Keratinocyte (primary cell): ENCODE measurements around the gene OLIG3. TPM values are rescaled to one million over a fixed set of nuclear protein-coding genes. Genes with fewer than 3 reads are reported as not detected.

ENCODE experiments used
- DNase-seq: peaks from one replicate; pipeline ENCODE4 v3.0.0-alpha.2; 2011; ENCODE audit warnings: low read depth, missing footprints, low spot score
- FAIRE-seq: peaks from 2 replicates; lab custom pipeline; 2011; peaks lifted over from hg19 to GRCh38; lab: Jason Lieb, UNC
- H2AFZ ChIP-seq: 2 replicates; pipeline ENCODE4 v1.6.0; 2012; ENCODE audit warnings: low read length, control low read depth, inconsistent platforms; ENCODE audit not compliant: control insufficient read depth
- H3K27ac ChIP-seq: 2 replicates; pipeline ENCODE4 v1.5.1; 2011; ENCODE audit warnings: low read length; ENCODE audit not compliant: control insufficient read depth, insufficient read depth
- H3K27me3 ChIP-seq: 3 replicates; pipeline ENCODE4 v1.6.0; 2011; ENCODE audit warnings: low read length; ENCODE audit not compliant: control insufficient read depth, insufficient read depth; ENCODE audit errors: extremely low read depth
- H3K36me3 ChIP-seq, 2 experiments: 2 replicates in 1 of 2; 3 replicates in 1 of 2; pipeline ENCODE4 v1.5.1; 2011; ENCODE audit warnings: low read length in 2 of 2, mild to moderate bottlenecking in 1 of 2; ENCODE audit not compliant: control insufficient read depth in 2 of 2, insufficient read depth in 2 of 2; ENCODE audit errors: extremely low read depth in 1 of 2
- H3K4me1 ChIP-seq: 3 replicates; pipeline ENCODE4 v1.5.1; 2011; ENCODE audit warnings: low read length; ENCODE audit not compliant: control insufficient read depth, insufficient read depth; ENCODE audit errors: extremely low read depth
- H3K4me2 ChIP-seq: 3 replicates; pipeline ENCODE4 v1.6.0; 2011; ENCODE audit warnings: low read depth, low read length; ENCODE audit not compliant: control insufficient read depth, insufficient read depth; ENCODE audit errors: extremely low read depth
- H3K4me3 ChIP-seq, 3 experiments: fragments of 200-600 bp in 1 of 3; sonication (generic) in 1 of 3; 2 replicates in 2 of 3; 3 replicates in 1 of 3; pipeline ENCODE4 v1.5.1; 2011 to 2016; ENCODE audit warnings: low read length in 3 of 3, mild to moderate bottlenecking in 3 of 3, control low read depth in 2 of 3, inconsistent platforms in 1 of 3, low read depth in 1 of 3, mixed read lengths in 1 of 3, mixed run types in 1 of 3, moderate library complexity in 1 of 3; ENCODE audit not compliant: control insufficient read depth in 2 of 3, insufficient read depth in 2 of 3; ENCODE audit errors: extremely low read depth in 1 of 3
- H3K79me2 ChIP-seq: 2 replicates; pipeline ENCODE4 v1.6.0; 2012; ENCODE audit warnings: low read length; ENCODE audit not compliant: control insufficient read depth, insufficient read depth
- H3K9ac ChIP-seq: 3 replicates; pipeline ENCODE4 v1.6.0; 2011; ENCODE audit warnings: low read length; ENCODE audit not compliant: control insufficient read depth, insufficient read depth; ENCODE audit errors: extremely low read depth
- H3K9me1 ChIP-seq: 3 replicates; pipeline ENCODE4 v1.6.0; 2011; ENCODE audit warnings: low read length; ENCODE audit not compliant: control insufficient read depth, insufficient read depth; ENCODE audit errors: extremely low read depth
- H3K9me3 ChIP-seq: 2 replicates; pipeline ENCODE4 v1.5.1; 2012; ENCODE audit warnings: low read depth, low read length; ENCODE audit not compliant: control insufficient read depth
- H4K20me1 ChIP-seq: 3 replicates; pipeline ENCODE4 v1.6.0; 2011; ENCODE audit warnings: low read length; ENCODE audit not compliant: control insufficient read depth, insufficient read depth; ENCODE audit errors: extremely low read depth
- EZH2 ChIP-seq: IDR thresholded peaks from one replicate; pipeline ENCODE4 v1.6.1; 2012; ENCODE audit warnings: inconsistent platforms, mild to moderate bottlenecking, low read length, moderate library complexity
- dilution Hi-C: fragments of 300-500 bp; cut with MboI; formaldehyde crosslinking; loops from one replicate; pipeline ENCODE4 v1.7.0; 2020; ENCODE audit warnings: low sequenced_read_pairs; ENCODE audit not compliant: extremely low pct_ligation_motif_present
- polyA plus RNA-seq, 5 experiments: library from polyadenylated mRNA; depleted of rRNA in 3 of 5; stranded (reverse) in 3 of 5; stranded (forward) in 1 of 5; unstranded in 1 of 5; fragments of >200 nt; gene quantifications; 1 replicate in 1 of 5; 2 replicates in 3 of 5; 3 replicates in 1 of 5; pipeline versions ENCODE4 v1.2.1 to v1.2.3, GENCODE V29; 2011 to 2012; ENCODE audit warnings: missing spikeins in 2 of 5, low read depth in 1 of 5, low replicate concordance in 1 of 5
- TF ChIP-seq, protein P1 (sequence below), 3 experiments: IDR thresholded peaks in 1 of 3; conservative IDR thresholded peaks in 1 of 3; optimal IDR thresholded peaks in 1 of 3; 2 replicates in 2 of 3; 3 replicates in 1 of 3; pipeline versions ENCODE3 to v1.5.1; 2011; ENCODE audit warnings: low read length in 3 of 3, mild to moderate bottlenecking in 3 of 3, moderate library complexity in 2 of 3, control low read depth in 1 of 3, inconsistent platforms in 1 of 3; ENCODE audit not compliant: insufficient read depth in 2 of 3; ENCODE audit errors: extremely low read depth in 1 of 3

OLIG3 gene
- polyA plus RNA-seq, 1 donor (not counting 4 experiments of a cell fraction or from before 2014, with no cell fraction given), result not detected

DNA sequence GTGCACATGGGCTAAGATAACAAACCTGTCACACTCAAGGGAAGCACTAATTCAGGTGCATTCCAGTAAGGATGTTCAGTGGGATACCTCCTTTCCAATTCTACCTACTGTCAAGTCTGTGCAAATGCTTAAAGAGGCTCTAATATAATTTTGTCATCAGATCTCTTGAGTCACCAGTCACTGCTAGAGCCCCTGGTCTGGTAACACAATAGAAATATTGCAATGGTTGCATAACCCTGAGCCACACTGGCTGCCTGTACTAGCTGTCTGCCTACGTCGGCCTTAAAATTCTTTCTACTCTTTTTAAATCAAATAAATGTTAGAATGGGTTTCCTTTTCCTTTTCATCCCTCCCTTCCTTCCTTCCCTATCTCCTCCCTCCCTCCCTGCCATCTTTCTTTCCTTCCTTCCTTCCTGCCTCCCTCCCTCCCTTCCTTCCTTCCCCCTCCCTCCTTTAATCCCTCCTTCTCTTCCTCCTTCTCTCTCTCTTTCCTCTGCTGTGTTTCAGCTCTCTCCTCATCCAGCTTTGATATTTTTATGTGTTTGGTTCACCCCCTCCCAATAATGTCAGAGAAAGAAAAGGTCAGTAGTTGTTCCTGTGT, 28.1 kb upstream of the OLIG3 start:
- no peaks in the 10 kb centered on the region for H3K79me2 ChIP-seq
- FAIRE-seq, result no peak
- H3K9me1 ChIP-seq, result no peaks in the 10 kb centered on the region

DNA sequence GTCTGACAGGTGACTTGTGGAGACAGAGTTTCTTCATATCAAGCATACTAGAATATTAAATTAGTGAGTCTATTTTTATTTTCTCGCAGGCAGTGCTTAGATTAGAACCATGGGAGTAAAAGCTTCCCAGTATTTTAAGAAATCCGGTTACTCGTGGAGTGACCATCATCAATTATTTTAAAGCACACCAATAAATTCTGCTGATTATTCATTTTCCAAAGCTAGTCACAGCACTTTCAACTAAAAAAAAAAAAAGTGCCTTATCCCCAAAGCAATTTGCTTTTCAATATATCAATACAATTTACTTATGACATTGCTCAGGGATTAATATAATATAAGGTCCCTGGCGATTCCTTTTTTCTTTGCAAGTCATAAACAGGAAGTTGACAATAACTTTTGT, 26.3 kb upstream of the OLIG3 start:
- H3K36me3 ChIP-seq, result no peaks in the 10 kb centered on the region
- no peaks in the 10 kb centered on the region for H4K20me1 ChIP-seq
- H2AFZ ChIP-seq, result no peak overlapping the region
- dilution Hi-C loops, result no loop called here
- H3K27ac ChIP-seq, result no peak overlapping the region
- H3K27me3 ChIP-seq, result peaks cover 37% of the 10 kb centered on the region
- H3K9ac ChIP-seq, result no peak overlapping the region
- FAIRE-seq (no peak), DNase-seq (no peak)
- no peak for TF ChIP-seq EZH2
- TF ChIP-seq, protein P1, sequence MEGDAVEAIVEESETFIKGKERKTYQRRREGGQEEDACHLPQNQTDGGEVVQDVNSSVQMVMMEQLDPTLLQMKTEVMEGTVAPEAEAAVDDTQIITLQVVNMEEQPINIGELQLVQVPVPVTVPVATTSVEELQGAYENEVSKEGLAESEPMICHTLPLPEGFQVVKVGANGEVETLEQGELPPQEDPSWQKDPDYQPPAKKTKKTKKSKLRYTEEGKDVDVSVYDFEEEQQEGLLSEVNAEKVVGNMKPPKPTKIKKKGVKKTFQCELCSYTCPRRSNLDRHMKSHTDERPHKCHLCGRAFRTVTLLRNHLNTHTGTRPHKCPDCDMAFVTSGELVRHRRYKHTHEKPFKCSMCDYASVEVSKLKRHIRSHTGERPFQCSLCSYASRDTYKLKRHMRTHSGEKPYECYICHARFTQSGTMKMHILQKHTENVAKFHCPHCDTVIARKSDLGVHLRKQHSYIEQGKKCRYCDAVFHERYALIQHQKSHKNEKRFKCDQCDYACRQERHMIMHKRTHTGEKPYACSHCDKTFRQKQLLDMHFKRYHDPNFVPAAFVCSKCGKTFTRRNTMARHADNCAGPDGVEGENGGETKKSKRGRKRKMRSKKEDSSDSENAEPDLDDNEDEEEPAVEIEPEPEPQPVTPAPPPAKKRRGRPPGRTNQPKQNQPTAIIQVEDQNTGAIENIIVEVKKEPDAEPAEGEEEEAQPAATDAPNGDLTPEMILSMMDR (optimal IDR thresholded peaks at IDR 0.05 in 1 of 3, IDR thresholded peaks at IDR 0.05 in 1 of 3, conservative IDR thresholded peaks at IDR 0.05 in 1 of 3; ENCODE audit: extremely low read depth in 1 of 3, insufficient read depth in 2 of 3, low read length in 3 of 3), result no peak
- no peak overlapping the region for H3K4me3 ChIP-seq
- no peaks in the 10 kb centered on the region for H3K79me2 ChIP-seq
- no peaks in the 10 kb centered on the region for H3K4me1 ChIP-seq
- H3K9me3 ChIP-seq, result no peaks in the 10 kb centered on the region
- H3K9me1 ChIP-seq, result no peaks in the 10 kb centered on the region
- H3K4me2 ChIP-seq, result no peak overlapping the region

More for the DNA sequence above, 28.1 kb upstream of the OLIG3 start:
- DNase-seq, result no peak
- peaks cover 19% of the 10 kb centered on the region for H3K27me3 ChIP-seq
- TF ChIP-seq, protein P1 (optimal IDR thresholded peaks at IDR 0.05 in 1 of 3, IDR thresholded peaks at IDR 0.05 in 1 of 3, conservative IDR thresholded peaks at IDR 0.05 in 1 of 3; ENCODE audit: extremely low read depth in 1 of 3, insufficient read depth in 2 of 3, low read length in 3 of 3), result no peak
- TF ChIP-seq EZH2, result no peak
- dilution Hi-C loops, result no loop called here
- no peaks in the 10 kb centered on the region for H3K4me1 ChIP-seq
- H3K9me3 ChIP-seq, result no peaks in the 10 kb centered on the region
- no peaks in the 10 kb centered on the region for H4K20me1 ChIP-seq
- no peak overlapping the region for H3K4me2 ChIP-seq
- no peak overlapping the region for H2AFZ ChIP-seq
- H3K27ac ChIP-seq, result no peak overlapping the region
- H3K4me3 ChIP-seq, result no peak overlapping the region
- H3K36me3 ChIP-seq, result no peaks in the 10 kb centered on the region
- H3K9ac ChIP-seq, result no peak overlapping the region
